Activated naive CD4-positive, alpha-beta T cell treated with Interleukin-2 at 50 U/mL for 16 hours (primary cell): ENCODE results near the gene MRPS24.
"Not testable (repeated sequence)": the region's sequence is repeated elsewhere in the genome, so short reads cannot be mapped to it uniquely, and the experiment has no call there.

Experiments
- DNase-seq: peaks from one replicate; pipeline ENCODE4 v3.0.0-alpha.2; 2020

The MRPS24 gene

DNA sequence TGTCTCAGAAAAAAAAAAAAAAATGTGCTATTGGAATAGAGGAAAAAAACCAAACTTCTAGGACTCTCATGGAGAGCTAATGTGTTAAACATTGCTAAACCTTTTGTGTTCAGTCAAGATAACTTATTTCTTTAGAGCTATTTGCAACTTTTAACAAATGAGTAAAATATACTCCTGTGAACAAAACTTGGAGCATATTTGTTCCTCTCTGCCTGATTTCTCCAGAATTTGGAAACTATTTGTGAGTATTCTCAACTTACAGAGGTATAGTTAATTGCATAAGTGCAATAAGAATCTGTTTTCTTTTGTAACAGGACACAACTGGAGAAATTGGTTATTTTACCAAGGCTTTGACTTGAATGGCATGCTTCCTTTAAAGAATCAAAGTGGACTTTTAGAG is 38.4 kb downstream of the MRPS24 start:
- DNase-seq: not testable (repeated sequence)

DNA sequence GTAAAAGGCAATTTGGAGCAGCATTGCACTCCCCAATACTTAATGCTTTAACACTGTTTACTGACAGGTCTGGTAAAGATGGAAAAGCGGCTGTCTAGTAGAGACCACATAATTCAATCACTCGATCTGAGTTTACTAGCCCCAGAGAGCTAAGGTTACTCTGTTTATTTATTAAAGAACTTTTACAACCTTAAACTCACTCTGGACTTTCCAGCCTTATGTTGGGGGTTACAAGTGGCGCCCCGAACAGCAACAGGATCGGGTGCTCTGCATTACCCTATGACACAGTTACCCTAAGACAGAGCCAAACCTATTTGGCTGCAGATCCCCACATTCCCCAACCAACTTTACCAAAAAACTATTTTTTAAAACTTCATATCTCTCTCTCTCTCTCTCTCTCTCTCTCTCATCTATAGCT is 43.9 kb downstream of the MRPS24 start:
- DNase-seq: no peak

DNA sequence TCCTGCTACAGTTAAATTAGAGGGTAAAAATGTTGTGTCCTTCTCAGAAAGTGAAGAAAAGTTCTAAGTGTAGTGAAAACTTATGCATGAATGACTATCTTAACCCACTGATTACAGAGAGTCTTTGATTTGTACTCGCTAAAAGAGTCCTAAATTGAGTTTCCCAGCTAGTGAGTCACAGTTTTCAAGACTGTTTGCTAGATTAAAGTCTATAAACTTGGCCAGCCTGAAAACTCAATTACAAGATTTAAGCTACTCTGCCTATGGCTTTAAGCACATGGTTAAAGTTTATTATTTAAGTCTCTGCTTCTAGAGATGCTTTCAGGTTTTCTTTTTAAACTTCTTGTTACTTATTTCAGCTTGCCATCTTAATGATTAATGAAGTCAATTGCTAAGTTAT is 44.4 kb downstream of the MRPS24 start:
- DNase-seq: no peak

DNA sequence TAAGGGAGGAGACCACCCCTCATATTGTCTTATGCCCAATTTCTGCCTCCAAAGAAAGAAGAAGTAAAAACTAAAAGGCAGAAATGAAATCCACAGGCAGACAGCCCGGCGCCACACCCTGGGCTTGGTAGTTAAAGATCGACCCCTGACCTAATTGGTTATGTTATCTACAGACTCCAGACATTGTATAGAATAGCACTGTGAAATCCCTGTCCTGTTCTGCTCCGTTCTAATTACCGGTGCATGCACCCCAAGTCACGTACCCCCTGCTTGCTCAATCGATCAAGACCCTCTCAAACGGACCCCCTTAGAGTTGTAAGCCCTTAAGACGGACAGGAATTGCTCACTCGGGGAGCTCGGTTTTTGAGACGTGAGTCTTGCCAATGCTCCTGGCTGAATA is 44.8 kb downstream of the MRPS24 start:
- not testable (repeated sequence) for DNase-seq

DNA sequence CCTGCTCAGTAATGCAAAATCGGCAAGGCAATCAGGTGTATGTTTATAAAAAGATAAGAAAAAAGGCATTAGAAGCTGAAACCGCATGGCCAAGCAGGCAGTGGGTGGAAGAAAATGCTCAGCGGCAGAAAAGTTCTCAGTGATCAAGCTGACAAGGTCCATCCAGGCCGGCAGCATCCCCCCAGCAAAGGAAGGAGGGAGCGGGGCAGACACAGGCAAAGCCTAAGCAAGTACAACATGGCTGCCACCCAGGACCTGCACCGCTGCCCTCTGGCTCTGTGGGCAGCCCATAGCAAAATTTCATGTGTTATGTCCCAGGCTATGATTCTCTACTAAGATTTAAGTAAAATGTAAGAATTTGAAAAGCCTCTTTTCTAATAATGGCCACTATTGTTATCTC is 45.4 kb downstream of the MRPS24 start:
- DNase-seq: no peak

DNA sequence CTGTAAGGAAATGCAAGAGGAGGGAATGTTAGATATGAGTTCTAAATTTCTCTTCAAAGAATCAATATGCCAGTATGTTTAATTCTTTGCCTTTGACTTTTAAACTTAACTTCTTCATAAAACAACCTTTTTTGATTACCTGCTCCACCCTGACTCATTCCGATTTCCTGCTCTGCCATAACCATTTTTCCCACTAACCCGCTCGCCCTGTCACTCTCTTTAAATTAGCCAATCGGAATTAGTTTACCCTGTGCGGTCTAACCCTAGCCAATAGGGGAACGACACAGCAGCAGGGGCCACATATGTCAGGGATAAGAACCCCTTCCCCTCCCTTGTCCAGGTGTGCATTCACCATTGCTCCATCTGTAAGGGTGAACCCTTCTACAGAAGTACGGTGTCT is 45.9 kb downstream of the MRPS24 start:
- DNase-seq: not testable (repeated sequence)
